ENCODE data around the gene RERG.

DNA sequence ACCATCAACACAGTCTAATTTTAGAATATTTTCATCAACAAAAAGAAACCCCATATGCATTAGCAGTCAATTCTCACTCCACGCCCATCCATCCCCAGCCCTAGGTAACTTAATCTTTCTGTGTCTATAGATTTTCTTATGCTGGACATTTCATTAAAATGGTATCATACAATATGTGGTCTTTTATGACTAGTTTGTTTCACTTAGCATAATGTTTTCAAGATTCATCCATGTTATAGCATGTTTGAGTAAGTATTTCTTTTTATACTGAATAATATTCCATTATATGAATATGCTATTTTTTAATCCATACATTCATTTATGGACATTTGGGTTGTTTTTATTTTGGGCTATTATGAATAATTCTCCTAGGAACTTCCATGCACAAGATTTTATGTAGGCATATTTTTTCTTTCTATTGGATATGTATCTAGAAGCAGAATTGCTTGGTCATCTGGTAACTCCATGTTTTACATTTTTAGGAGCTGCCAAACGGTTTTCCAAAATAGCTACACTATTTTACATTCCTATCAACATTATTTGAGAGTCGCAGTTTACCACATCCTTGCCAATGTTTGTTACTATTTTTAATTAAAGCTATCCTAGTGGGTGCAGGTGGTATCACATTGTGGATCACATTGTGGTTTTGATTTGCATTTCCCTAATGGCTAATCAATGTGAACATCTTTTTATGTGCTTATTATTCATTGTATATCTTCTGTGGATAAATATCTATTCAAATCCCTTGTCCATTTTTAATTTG, 49.0 kb downstream of the RERG start:
- TF ChIP-seq POLR2AphosphoS5 (IDR thresholded peaks at IDR 0.05) = no peak
- TF ChIP-seq, protein P1, sequence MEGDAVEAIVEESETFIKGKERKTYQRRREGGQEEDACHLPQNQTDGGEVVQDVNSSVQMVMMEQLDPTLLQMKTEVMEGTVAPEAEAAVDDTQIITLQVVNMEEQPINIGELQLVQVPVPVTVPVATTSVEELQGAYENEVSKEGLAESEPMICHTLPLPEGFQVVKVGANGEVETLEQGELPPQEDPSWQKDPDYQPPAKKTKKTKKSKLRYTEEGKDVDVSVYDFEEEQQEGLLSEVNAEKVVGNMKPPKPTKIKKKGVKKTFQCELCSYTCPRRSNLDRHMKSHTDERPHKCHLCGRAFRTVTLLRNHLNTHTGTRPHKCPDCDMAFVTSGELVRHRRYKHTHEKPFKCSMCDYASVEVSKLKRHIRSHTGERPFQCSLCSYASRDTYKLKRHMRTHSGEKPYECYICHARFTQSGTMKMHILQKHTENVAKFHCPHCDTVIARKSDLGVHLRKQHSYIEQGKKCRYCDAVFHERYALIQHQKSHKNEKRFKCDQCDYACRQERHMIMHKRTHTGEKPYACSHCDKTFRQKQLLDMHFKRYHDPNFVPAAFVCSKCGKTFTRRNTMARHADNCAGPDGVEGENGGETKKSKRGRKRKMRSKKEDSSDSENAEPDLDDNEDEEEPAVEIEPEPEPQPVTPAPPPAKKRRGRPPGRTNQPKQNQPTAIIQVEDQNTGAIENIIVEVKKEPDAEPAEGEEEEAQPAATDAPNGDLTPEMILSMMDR (IDR thresholded peaks at IDR 0.05) = no peak
